ENCODE results near the gene DNPEP.
A peak's percentile ranks its signal among the peaks of the same experiment; 100 is the strongest.

DNPEP gene

DNA sequence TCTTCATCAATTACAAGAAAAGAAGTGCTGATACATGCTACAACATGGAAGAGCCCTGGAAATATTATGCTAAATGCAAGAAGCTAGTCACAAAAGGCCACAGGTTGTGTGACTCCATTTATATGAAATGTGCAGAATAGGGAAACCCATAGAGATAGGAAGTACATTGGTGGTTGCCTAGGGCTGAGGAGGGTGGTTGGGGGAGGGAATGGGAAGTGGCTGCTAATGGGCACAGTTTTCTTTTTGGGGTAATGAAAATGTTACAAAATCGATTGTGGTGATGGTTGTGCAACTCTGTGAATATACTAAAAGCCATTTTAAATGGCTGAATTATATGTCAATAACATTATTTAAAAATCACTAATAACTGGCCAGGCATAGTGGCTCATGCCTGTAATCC is 30.9 kb downstream of the DNPEP start:
- DNase-seq: no peak

GRCh38 chr2:219354582-219354981 is 33.1 kb downstream of the DNPEP start:
- DNase-seq: no peak

DNA sequence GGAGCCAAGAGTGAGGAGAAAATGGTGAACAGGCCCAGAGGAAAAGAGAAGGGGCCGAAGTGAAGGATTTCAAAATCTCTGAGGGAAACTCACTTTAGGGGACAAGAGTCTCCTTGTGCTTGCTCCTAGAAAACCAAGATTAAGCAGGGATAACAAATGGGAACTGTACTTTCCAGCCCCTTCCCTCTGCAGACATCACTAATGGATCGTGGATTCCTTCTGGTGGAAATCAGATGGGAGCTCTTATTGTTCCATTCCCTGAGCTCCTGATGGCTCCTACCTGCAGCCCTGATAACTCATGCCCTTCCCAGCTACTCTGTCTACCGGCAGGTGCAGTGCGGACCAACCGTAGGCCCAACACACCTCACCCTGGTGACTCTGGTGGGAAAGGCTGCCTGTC is 34.6 kb downstream of the DNPEP start:
- DNase-seq: no peak

DNA sequence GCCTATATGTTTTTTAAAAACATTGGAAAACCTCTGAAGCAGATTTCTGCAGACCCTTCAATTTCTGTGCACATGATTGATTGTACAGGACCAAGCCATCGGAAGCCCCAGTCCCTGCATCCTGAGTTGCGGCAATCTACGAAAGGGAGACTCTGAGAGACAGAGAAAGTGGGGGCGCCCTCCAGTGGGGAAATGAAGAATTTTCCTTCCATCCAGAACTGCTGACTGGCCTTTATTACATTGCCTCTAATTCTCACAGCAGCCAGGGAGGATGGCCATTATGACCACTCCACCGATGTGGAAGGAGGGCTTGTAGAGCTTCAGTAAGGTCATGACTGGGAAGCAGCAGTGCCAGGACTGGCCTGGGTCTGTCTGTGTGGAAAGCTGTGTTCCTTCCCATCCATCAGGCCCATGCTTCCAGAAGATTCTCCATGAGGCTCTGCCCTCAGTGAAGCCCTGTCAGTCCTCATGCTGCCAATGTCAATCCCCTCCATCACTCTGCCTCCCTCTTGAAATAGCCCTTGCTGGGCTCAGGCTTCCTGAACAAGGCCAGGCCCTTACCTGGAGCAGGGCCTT is 35.2 kb downstream of the DNPEP start:
- DNase-seq: peak; percentile 58

GRCh38 chr2:219350710-219351221 is 36.9 kb downstream of the DNPEP start:
- DNase-seq: no peak

GRCh38 chr2:219350215-219350614 is 37.5 kb downstream of the DNPEP start:
- no peak for DNase-seq

GRCh38 chr2:219344751-219345430 is 42.8 kb downstream of the DNPEP start:
- DNase-seq: no peak

DNA sequence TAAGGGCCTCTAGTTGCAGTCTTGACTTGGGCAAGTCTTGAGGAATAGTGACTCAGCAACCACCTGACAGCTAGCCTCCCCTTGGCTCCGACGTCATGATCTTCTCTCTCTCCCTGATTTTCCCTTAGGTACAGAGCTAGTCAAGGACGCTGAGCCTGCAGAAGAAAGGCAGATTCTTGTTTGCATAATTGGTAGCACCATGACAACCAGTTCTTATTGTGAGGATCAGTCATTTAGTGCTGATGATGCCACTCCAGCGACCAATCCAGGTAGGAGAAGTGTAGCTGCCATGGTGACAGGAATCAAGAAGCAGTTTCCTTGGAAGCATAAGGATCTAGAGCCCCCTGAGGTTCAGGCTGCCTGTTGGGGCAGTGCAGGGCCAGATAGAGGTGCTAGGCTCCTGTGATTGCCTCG is 52.3 kb downstream of the DNPEP start:
- DNase-seq: no peak

GRCh38 chr2:219334076-219334475 is 53.6 kb downstream of the DNPEP start:
- no peak for DNase-seq

DNA sequence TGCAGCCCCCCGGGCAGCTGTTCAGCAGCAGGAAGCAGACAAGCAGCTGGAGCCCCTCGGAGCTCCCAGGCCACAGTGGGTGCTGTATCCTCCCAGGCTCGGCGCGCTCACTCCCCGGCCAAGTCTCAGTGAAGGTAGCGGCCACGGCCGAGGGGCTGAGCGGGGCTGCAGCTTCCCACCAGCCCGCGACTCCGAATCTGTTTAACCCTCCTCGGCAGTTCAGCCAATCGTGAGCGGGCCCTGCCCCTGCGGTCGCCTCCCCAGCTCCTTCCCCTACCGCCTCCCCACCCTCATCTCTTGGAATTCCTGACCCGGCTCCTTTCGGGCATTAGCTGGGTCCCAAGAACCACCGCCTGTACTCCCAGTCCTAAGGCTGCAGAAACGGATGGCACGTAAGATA is 55.2 kb downstream of the DNPEP start, which contains the start of gene RESP18:
TSS of gene RESP18 (minus strand) at position 203 of the 400 bp plus-strand sequence.
- DNase-seq: peak; percentile 21

DNA sequence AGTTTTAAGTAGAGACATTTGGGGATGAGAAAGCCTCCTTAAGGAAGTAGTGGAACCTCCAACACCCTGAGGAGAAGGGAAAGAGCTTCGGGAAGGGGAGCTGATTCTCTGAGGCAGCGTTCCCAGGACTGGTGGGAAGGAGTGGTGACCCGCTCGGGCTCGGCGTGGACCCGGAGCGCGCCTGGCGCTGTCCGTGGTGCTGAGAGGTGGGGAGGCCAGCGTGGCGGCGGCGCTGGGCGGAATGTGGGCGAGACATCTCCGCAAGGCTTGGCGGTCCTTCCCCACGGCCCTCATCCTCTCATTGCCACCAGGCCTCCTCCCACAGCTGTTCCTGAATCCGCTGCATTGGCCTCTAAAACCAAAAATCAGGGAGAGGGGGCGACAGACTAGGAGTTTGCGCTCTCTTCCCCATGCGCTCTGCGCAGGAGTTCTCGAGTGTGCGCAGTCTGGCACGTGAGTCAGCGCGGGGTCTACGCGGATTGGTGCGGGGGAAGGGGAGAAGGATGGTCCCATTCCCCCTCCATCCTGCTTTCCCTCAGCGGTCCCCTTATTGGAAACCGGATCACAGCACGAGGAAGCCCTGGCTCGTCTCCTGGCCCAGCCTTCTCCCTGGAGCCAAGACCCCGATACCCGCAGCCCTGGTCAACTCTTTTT is 56.0 kb downstream of the DNPEP start:
- peak; percentile 81 for DNase-seq

DNA sequence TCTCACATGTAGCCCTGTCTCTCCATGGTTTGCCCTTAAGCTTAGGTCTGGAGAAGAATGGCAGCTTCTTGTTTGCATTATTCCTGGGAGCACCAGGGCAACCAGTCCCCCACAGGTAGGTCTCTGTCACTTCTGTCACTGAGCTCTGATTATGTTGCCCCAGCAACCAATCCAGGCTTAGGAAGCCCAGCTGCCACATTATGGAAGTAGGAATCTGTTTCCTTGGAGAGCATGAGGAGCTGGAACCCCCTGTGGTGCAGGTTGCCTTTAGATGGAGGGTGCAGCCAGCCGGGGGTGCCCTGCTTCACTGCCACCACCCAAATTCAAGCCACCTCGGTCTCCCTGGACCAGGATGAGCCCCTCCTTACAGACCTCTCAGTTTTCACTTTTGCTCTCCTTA is 60.0 kb downstream of the DNPEP start:
- peak; percentile 23 for DNase-seq

DNA sequence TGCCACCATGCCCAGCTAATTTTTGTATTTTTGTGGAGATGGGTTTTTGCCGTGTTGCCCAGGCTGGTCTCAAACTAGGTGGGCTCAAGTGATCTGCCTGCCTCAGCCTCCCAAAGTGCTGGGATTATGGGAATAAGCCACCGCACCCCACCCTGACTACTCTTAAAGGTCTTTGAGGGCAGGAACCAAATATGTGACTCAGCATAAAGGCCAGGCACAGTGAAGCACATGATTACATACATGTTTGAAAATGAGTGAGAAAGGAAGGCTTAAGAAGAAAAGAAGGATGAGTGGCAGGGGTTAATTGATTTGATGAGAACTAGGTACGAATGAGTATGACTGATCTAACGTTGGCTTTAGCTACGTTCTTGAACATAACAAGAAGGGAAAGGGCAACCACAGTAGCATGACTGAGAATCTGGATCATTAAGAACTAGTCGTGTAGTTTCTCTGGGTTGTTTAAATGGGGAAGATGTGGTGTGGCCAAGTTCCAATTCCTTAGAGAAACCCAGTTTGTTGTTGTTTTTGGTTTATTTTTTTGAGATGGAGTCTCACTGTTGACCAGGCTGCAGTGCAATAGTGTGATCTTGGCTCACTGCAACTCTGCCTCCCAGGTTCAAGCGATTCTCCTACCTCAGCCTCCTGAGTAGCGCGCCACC is 61.9 kb downstream of the DNPEP start:
- no peak for DNase-seq

DNA sequence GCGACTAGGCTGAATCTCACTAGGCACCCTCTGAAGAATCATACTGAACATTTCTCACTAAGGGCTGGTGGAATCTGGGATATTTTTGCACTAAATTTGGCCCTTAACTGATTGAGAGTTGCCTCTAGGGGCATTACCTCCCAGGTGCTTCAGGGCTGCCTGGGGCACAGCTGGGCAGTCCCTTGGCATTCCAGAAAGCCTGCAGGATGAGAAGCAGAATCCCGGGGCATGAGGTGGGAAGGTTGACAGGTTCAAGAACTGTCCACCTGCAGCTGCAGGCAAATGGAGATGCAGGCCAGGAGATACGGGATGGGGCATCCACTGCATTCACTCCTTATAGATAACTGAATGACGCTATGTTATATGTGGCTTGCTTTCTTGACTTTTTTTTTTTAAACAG is 62.6 kb downstream of the DNPEP start:
- no peak for DNase-seq

GRCh38 chr2:219323434-219323833 is 64.3 kb downstream of the DNPEP start:
- no peak for DNase-seq

Measured in retina (tissue), 1 donor.